Measurements from ENCODE around the gene CPNE9.
"Not testable (repeated sequence)": the region's sequence is repeated elsewhere in the genome, so short reads cannot be mapped to it uniquely, and the experiment has no call there.

Gene CPNE9

GRCh38 chr3:9749645-9750555 lies 46.3 kb downstream of the CPNE9 start, which contains the start of gene OGG1:
TSS of gene OGG1 (plus strand) at chr3:9749952. CDS start at chr3:9750287, 335 bp downstream.
- peak; percentile 93 for DNase-seq

GRCh38 chr3:9750556-9751411 lies 47.2 kb downstream of the CPNE9 start:
- no peak for DNase-seq

- DNase-seq = no peak
Measured at GRCh38 chr3:9754678-9755077, 51.0 kb downstream of the CPNE9 start.

- no peak for DNase-seq
Measured at GRCh38 chr3:9757427-9757826, 53.8 kb downstream of the CPNE9 start.

- no peak for DNase-seq
Measured at GRCh38 chr3:9760779-9761505, 57.3 kb downstream of the CPNE9 start.

- no peak for DNase-seq
Measured at GRCh38 chr3:9761919-9762318, 58.3 kb downstream of the CPNE9 start.

GRCh38 chr3:9762871-9763270 lies 59.2 kb downstream of the CPNE9 start:
- DNase-seq = no peak

GRCh38 chr3:9765865-9766264 lies 62.2 kb downstream of the CPNE9 start:
- DNase-seq = no peak

- no peak for DNase-seq
Measured at GRCh38 chr3:9767418-9767817, 63.8 kb downstream of the CPNE9 start.

GRCh38 chr3:9768141-9768775 lies 64.6 kb downstream of the CPNE9 start:
- no peak for DNase-seq

- no peak for DNase-seq
Measured at GRCh38 chr3:9769012-9769411, 65.4 kb downstream of the CPNE9 start.

- DNase-seq = peak; percentile 47
Measured at GRCh38 chr3:9769426-9770275, 66.0 kb downstream of the CPNE9 start, which contains the start of gene CAMK1. TSS of gene CAMK1 (minus strand) at chr3:9769947. CDS start at chr3:9767749, 2,198 bp downstream.

- DNase-seq = no peak
Measured at GRCh38 chr3:9770276-9770812, 66.7 kb downstream of the CPNE9 start.

- not testable (repeated sequence) for DNase-seq
Measured at GRCh38 chr3:9771007-9771406, 67.4 kb downstream of the CPNE9 start.

- DNase-seq = no peak
Measured at GRCh38 chr3:9776896-9777693, 73.5 kb downstream of the CPNE9 start.

GRCh38 chr3:9777694-9778021 lies 74.0 kb downstream of the CPNE9 start:
- no peak for DNase-seq

GRCh38 chr3:9778143-9779074 lies 74.8 kb downstream of the CPNE9 start:
- DNase-seq = no peak

GRCh38 chr3:9779075-9779593 lies 75.5 kb downstream of the CPNE9 start:
- no peak for DNase-seq
